H7 (cell line): ENCODE data around the gene JSRP1. TPM values are rescaled to one million over a fixed set of nuclear protein-coding genes. Genes with fewer than 3 reads are reported as not detected.

Experiments
- DNase-seq: peaks from one replicate; pipeline ENCODE4 v3.0.0; 2012
- H3K27me3 ChIP-seq: 2 replicates; pipeline ENCODE4 v1.6.0; 2011; ENCODE audit warnings: mild to moderate bottlenecking, low read length; ENCODE audit not compliant: control insufficient read depth, insufficient read depth
- H3K36me3 ChIP-seq: replicated peaks from 2 replicates; pipeline ENCODE4 v1.5.1; 2011; ENCODE audit warnings: low read length; ENCODE audit not compliant: control insufficient read depth, insufficient read depth
- H3K4me3 ChIP-seq: 2 replicates; pipeline ENCODE4 v1.5.1; 2011; ENCODE audit warnings: low read depth, mild to moderate bottlenecking, control low read depth, low read length, moderate library complexity; ENCODE audit not compliant: insufficient read depth
- total RNA-seq: library from RNA; depleted of rRNA; stranded (reverse); fragments of >200 nt; shearing (Covaris generic); gene quantifications from 2 replicates; pipeline ENCODE4 v1.2.3, GENCODE V29; 2014

The JSRP1 gene
- total RNA-seq, 1 experiment from 2014 or later = not detected

DNA sequence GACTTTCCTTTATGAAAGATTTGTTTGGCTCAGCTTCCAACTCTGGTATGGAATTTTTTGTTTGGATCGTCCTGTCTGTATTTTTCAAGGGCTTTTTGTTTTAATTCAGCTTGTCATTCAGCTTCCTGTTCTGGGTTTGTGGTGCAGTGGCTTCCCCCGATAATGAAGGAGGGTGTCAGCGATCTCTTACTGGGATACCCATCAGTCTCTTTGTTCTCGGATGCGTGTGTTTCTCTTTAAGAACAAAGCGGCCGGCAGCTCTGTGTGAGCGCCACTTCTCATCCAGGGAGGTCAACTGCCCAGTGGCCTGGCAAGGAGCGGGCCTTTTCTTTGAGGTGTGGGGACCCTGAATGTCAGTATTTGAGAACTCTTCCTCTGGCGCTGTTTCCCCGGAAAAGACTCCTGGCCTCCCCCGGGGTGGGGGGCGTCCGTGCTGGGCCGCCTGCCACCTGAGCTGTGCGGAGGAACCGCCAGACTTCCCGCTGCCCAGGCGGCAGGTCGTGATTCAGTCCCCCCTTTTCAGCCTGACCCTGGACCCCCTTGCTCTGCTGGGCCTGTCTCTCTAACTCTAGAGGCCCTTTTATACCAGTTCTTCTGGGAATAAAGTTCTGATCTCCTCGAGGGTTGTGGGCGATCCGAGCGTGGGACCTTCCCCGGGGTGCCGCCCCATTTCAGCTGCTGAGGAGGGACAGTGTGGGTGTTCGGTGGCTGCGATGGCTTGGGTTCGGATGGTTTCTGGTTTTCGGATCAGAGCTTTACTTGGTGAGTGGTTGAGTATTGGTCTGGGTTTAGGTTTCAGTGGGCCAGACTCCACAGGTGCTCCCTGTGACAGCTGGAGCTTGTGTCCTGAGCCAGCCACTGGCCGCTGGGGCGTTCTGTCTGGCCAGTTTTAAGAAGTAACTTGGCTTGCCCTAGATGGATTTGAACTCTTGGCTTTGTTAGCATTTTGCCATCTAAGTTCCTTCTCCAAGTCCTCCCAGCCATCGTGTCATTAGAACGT lies 16.1 kb downstream of the JSRP1 start:
- no peak for DNase-seq
- Histone ChIP-seq H3K4me3 (peak overlapping the region; percentile 4; the same call in 1 of the 2 replicates), H3K36me3 (peaks cover 18% of the 10 kb centered on the region), H3K27me3 (no peaks in the 10 kb centered on the region)

- Histone ChIP-seq H3K27me3 (no peaks in the 10 kb centered on the region), H3K36me3 (peaks cover 10% of the 10 kb centered on the region), H3K4me3 (no peak overlapping the region)
- DNase-seq = no peak
Measured at GRCh38 chr19:2239173-2239572, 17.0 kb downstream of the JSRP1 start.

- DNase-seq = no peak
- Histone ChIP-seq H3K4me3 (peak overlapping the region; percentile 93; the same call in 1 of the 2 replicates), H3K36me3 (peaks cover 5% of the 10 kb centered on the region), H3K27me3 (no peaks in the 10 kb centered on the region)
Measured at GRCh38 chr19:2237869-2238153, 18.4 kb downstream of the JSRP1 start.

GRCh38 chr19:2237051-2237868 lies 19.0 kb downstream of the JSRP1 start:
- peak overlapping the region; percentile 93 for H3K4me3 ChIP-seq
- H3K36me3 ChIP-seq = peaks cover 3% of the 10 kb centered on the region
- H3K27me3 ChIP-seq = no peaks in the 10 kb centered on the region
- DNase-seq = no peak

- Histone ChIP-seq H3K27me3 (no peaks in the 10 kb centered on the region), H3K36me3 (peaks cover 3% of the 10 kb centered on the region), H3K4me3 (peak within 1 kb of the TSS; percentile 93)
- DNase-seq = peak; percentile 100
Measured at GRCh38 chr19:2236314-2237050, 19.7 kb downstream of the JSRP1 start, which contains the start of the genes PLEKHJ1 and SF3A2. TSS of gene PLEKHJ1 (minus strand) at chr19:2236329. CDS start at chr19:2236248, 81 bp downstream. TSS of gene SF3A2 (plus strand) at chr19:2236824. CDS start at chr19:2243419, 6,595 bp downstream.

GRCh38 chr19:2236064-2236313 lies 20.2 kb downstream of the JSRP1 start:
- peak; percentile 100 for DNase-seq
- Histone ChIP-seq H3K36me3 (peaks cover 3% of the 10 kb centered on the region), H3K27me3 (no peaks in the 10 kb centered on the region), H3K4me3 (peak overlapping the region; percentile 93)

GRCh38 chr19:2235381-2236063 lies 20.7 kb downstream of the JSRP1 start:
- peaks cover 3% of the 10 kb centered on the region for H3K36me3 ChIP-seq
- peak overlapping the region; percentile 93 for H3K4me3 ChIP-seq
- peak; percentile 82 for DNase-seq
- H3K27me3 ChIP-seq = no peaks in the 10 kb centered on the region

- Histone ChIP-seq H3K27me3 (no peaks in the 10 kb centered on the region), H3K4me3 (peak overlapping the region; percentile 93), H3K36me3 (peaks cover 3% of the 10 kb centered on the region)
- DNase-seq = no peak
Measured at GRCh38 chr19:2234996-2235380, 21.2 kb downstream of the JSRP1 start.

DNA sequence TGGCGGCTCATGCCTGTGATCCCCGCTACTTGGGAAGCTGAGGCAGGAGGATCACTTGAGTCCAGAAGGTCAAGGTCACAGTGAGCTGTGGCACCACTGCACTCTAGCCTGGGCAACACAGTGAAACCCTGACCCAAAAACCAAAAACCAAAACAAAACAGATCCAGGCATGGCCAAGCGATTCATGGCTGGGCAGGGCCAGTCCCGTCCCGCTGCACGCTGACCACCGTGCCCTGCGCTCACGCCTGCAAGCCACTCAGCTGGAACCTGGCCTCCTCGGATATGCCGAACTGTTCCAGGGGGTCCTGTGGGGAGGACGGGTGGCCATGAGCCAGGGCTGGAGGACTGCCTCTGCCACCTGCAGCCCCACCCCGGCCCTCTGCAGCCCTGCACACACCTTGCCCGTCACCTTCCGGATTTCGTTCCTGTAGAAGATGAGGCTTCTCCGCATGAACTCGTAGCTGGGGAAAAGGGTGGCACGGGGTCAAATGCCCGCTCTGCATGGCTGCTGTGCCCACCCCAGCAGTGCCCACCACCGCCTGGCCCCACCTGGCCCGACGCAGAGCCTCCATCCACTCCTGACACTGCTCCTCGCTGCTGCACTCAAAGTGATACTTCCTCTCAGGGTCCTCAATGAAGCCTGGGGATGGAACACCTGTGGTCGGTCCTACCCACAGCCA lies 22.5 kb downstream of the JSRP1 start:
- Histone ChIP-seq H3K4me3 (no peak overlapping the region), H3K27me3 (no peaks in the 10 kb centered on the region), H3K36me3 (peaks cover 3% of the 10 kb centered on the region)
- DNase-seq = no peak

- DNase-seq = no peak
- no peak overlapping the region for H3K4me3 ChIP-seq
- H3K27me3 ChIP-seq = no peaks in the 10 kb centered on the region
- peaks cover 3% of the 10 kb centered on the region for H3K36me3 ChIP-seq
Measured at GRCh38 chr19:2232286-2233151, 23.7 kb downstream of the JSRP1 start.

DNA sequence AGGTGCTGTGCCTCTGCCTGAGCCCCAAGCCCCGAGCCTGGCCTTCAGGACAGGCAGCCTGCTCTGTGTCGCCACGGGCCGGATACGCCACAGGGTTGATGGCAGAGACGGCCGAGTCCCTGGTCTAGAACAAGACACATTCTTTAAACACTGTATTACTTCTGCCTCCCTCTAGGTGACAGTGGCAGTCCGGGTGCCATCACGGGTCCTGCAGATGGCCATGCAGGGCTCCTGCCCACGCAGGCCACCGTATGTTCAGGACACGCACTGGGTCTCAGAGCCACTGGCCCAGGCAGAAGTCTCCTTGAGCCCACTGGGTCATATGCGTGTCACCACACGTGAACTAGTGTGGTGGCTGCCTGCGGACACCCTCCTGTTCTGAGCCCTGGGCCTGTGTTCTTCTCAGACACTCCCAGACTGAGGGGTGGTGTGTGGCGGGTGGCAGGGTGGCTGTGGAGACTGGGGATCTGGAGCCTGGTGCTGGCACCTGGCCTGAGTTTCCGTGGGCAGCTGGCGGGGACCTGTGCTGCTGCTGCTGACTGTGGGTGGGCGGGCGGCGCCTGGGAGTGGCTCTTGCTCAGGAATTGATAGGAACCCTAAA lies 24.5 kb downstream of the JSRP1 start:
- Histone ChIP-seq H3K36me3 (peaks cover 3% of the 10 kb centered on the region), H3K4me3 (no peak overlapping the region), H3K27me3 (no peaks in the 10 kb centered on the region)
- peak; percentile 82 for DNase-seq

- H3K36me3 ChIP-seq = peaks cover 3% of the 10 kb centered on the region
- no peaks in the 10 kb centered on the region for H3K27me3 ChIP-seq
- H3K4me3 ChIP-seq = no peak overlapping the region
- no peak for DNase-seq
Measured at GRCh38 chr19:2230807-2231533, 25.2 kb downstream of the JSRP1 start.
